Measurements from ENCODE around the gene PRKCE.

PRKCE gene

DNA sequence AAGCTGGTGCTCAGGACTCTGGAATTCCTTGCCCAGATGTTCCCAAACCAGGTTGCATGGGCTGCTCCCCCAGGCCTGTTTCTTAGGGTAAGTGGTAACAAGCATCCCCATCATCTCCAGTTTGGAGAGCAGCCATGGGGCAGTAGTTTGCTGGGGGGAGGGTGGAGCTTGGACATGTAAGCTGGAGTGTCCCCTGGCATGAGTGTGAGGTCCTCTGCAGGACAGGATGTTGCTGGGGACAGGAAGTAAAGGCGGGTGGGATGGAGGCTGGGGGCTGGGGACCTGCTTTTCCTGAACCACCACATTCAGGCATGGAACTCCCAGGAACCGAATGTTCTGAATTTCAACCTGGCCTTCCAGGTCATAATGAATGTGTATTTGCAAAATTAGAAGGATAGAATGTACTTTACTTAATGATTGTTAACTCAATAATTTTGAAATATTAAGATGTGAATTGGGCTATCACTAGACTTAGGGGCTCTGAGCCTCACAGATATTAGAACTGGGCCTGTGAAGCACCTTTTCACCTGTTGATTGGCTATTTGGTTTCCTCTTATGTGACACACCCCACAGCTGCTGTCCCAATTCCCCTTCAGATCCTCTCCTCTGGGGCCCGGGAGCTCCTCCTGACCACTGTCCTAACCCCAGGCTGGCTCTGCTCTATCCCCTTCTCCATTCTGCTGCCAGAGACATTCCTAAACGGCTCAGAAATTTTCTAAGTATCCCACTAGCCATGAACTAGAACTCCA is 579.4 kb downstream of the PRKCE start:
- DNase-seq (ENCODE audit: low read depth): no peak

DNA sequence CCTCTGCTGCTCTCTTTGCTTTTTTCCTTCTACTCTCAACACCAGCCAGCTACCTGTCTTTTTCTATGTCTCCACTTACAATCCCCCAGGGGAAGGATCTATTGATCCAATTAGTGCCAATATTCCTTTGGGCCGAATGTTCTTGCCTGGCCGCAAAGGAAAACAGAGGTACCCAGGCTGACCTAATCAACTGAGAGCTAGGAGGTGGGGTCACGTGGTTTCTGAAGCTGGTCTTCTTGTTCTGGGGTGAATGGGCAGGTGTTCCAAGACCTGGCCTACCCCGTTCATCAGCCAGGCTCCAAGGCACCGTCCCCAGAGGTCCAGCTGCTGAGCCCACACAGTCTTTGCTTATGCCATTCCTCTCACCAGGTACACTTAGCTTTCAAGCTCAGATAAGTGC is 580.2 kb downstream of the PRKCE start:
- DNase-seq (ENCODE audit: low read depth): no peak

DNA sequence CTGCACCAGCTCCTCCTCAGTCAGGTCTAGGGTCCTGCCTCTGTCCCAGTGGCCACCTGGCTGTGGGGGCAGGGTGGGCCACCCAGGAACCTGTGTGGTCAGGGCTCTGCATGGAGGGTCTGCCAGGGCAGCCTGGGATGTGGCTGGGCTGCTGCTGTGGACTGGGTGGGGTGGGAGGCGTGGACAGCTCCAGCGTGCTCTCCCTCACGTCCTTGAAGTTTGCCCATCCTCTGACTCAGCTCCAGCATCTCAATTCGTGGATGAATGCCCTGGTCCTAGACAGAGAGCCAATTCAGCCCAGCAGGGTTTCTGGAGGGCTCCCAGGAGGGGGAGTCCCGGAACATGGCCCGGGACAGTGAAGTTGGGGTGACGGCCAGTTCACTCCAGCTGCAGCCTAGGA is 581.4 kb downstream of the PRKCE start:
- DNase-seq (ENCODE audit: low read depth): no peak

DNA sequence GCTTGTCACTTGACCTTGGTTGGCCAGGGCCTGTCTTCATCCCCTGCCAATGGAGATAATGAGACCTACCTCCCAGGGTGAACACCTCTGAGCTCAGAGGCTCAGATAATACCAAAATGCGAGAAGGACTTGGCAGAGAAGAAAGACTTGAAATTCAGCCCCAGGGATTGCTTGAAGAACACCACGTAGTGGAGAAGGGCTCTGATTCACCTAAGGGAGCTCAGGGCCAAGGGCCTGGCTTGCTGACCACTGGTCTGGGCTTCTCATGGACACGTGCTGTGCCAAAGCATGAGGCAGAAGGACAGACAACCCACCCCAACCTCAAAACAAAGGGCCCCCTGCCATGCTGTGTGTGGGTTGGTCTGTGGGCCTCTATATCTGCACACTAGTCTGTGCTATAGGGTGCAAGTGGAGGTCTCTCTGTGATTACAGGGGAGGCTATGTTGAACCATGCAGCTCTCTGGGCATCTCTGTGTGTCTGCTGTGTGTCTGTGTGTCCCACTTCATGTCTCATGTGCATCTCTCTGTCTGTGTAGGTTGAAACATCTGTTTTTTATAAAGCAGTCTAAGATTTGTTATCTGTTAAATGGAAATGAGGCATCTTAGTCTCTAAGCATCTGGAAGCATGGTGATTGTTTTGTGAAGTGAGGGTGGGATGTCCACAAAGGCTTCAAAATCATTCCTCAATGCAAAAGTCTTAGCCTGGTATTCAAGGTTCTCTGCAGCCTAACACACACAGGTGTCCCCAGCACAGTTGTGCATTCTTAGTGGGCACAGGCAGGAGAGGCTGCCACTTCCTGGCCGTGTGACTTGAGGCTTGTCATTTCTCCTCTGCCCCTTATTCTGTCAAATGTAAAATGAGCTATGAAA is 584.8 kb downstream of the PRKCE start:
- DNase-seq (ENCODE audit: low read depth): no peak

DNA sequence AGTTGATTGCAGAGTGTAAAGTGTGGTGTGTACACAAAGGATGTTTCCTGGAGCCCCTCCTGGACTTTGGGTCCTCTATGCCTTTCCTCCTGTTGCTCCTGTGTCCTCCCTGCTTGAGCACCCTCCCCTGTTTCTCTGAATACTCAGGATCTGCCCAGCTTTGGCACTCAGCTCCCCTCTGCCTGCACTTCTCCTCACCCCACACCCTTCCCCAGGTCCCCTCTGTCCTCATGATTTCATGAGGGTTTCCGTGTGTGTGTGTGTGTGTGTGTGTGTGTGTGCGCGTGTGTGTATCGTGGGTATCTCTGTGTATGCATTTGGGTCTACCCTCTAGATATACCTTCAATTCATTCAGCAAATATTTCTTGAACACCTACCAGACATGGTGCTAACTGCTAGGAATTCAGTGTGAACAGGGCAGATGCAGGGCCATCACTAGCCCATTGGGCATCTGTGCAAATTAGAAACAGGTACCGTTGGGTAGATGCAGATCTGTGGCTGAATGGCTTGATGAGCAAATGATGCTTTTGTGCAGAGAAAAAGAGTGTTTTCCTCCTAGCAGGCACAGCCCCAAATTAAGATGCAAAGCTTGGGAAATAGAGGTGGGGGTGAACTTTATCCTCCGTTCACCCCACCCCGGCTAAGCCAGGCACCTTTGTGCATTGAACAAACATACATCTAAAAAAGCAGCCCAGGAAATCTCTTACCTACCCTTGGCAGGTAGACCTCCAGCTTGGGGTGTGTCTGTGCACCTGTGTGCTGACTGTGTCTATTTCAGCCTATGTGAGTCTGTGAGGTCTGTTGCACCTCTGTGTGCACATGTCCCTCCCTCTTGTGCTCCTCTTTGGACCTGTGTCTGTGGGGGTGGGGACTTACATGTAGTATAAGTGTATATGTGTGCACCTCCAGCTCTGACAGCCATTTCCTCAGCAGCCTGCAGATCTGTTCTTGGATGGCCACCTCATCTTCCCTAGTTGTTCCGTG is 585.7 kb downstream of the PRKCE start:
- DNase-seq (ENCODE audit: low read depth): no peak

Data from stimulated activated CD8-positive, alpha-beta memory T cell treated with anti-CD3 and anti-CD28 coated beads, Interleukin-15, amount 100 ng/mL, for 1 hour (primary cell).